Suprapubic skin (tissue), 4 donors: Measurements from ENCODE around the gene DCUN1D3. TPM values are rescaled to one million over a fixed set of nuclear protein-coding genes. Genes with fewer than 3 reads are reported as not detected.

Experiments
- DNase-seq, 2 donors: peaks; one replicate each; pipeline ENCODE4 v3.0.0-alpha.2; 2019; ENCODE audit warnings: low spot score in 2 of 2
- H3K27ac ChIP-seq: fragments of 200-600 bp; sonication (generic); one replicate; pipeline ENCODE4 v1.5.1; 2019
- H3K27me3 ChIP-seq: fragments of 200-600 bp; sonication (generic); one replicate; pipeline ENCODE4 v1.5.1; 2019
- H3K36me3 ChIP-seq: fragments of 200-600 bp; sonication (generic); one replicate; pipeline ENCODE4 v1.5.1; 2019
- H3K4me1 ChIP-seq: fragments of 200-600 bp; sonication (generic); one replicate; pipeline ENCODE4 v1.5.1; 2019
- H3K4me3 ChIP-seq: fragments of 200-600 bp; sonication (generic); one replicate; pipeline ENCODE4 v1.5.1; 2019; ENCODE audit warnings: mild to moderate bottlenecking
- H3K9me3 ChIP-seq: fragments of 200-600 bp; sonication (generic); one replicate; pipeline ENCODE4 v1.5.1; 2019
- CTCF ChIP-seq, 2 donors: fragments of 200-600 bp in 1 of 2; fragments of 450-650 bp in 1 of 2; sonication (generic) in 1 of 2; IDR thresholded peaks; one replicate each; pipeline ENCODE4 v1.5.1; 2016 to 2019; ENCODE audit warnings: antibody characterized with exemption in 2 of 2, mild to moderate bottlenecking in 1 of 2, moderate library complexity in 1 of 2
- EP300 ChIP-seq: sonication (generic); formaldehyde crosslinking; IDR thresholded peaks from one replicate; pipeline ENCODE4 v1.6.1; 2017; ENCODE audit warnings: antibody characterized with exemption
- POLR2A ChIP-seq, 2 donors: fragments of 450-650 bp; IDR thresholded peaks; one replicate each; pipeline ENCODE4 v1.6.1; 2017; ENCODE audit warnings: antibody characterized with exemption in 2 of 2, mild to moderate bottlenecking in 2 of 2, moderate library complexity in 2 of 2
- POLR2AphosphoS5 ChIP-seq, 3 donors: sonication (generic); formaldehyde crosslinking; IDR thresholded peaks; one replicate each; pipeline ENCODE4 v1.6.1; 2017; ENCODE audit warnings: antibody characterized with exemption in 3 of 3
- WGBS: methylation state at CpG from one replicate; pipeline ENCODE4 v1.1.5; 2018; 5-methylcytosine and 5-hydroxymethylcytosine counted together
- total RNA-seq, 4 donors: library from RNA; depleted of rRNA; stranded (reverse); fragments of >200 nt; gene quantifications; one replicate each; pipeline ENCODE4 v1.1.0, GENCODE V29; 2016

Gene DCUN1D3
- total RNA-seq, 4 donors from 2014 or later, result 16.6 to 31.8 (median 21.1) TPM

GRCh38 chr16:20839504-20839903 is 60.7 kb downstream of the DCUN1D3 start:
- no peak overlapping the region for H3K27ac ChIP-seq
- H3K4me1 ChIP-seq, result no peaks in the 10 kb centered on the region
- H3K4me3 ChIP-seq, result no peak overlapping the region
- TF ChIP-seq CTCF (IDR thresholded peaks at IDR 0.05) (no peak), POLR2AphosphoS5 (IDR thresholded peaks at IDR 0.05) (no peak), EP300 (no peak), POLR2A (IDR thresholded peaks at IDR 0.05) (no peak)
- no peaks in the 10 kb centered on the region for H3K9me3 ChIP-seq
- WGBS, result 83% methylated on average over 2 of the region's 2 CpGs
- no peak for DNase-seq
- no peaks in the 10 kb centered on the region for H3K27me3 ChIP-seq
- peaks cover 10% of the 10 kb centered on the region for H3K36me3 ChIP-seq

GRCh38 chr16:20838240-20838639 is 61.9 kb downstream of the DCUN1D3 start:
- TF ChIP-seq POLR2A (IDR thresholded peaks at IDR 0.05), result no peak
- TF ChIP-seq EP300, result no peak
- TF ChIP-seq CTCF (IDR thresholded peaks at IDR 0.05), result no peak
- no peak for TF ChIP-seq POLR2AphosphoS5 (IDR thresholded peaks at IDR 0.05)
- Histone ChIP-seq H3K4me3 (no peak overlapping the region), H3K36me3 (peaks cover 16% of the 10 kb centered on the region), H3K27me3 (no peaks in the 10 kb centered on the region), H3K27ac (no peak overlapping the region), H3K9me3 (no peaks in the 10 kb centered on the region), H3K4me1 (no peaks in the 10 kb centered on the region)
- DNase-seq, result no peak
- 84% methylated on average over 1 of the region's 1 CpG for WGBS

GRCh38 chr16:20833086-20833485 is 67.1 kb downstream of the DCUN1D3 start:
- Histone ChIP-seq H3K4me1 (no peaks in the 10 kb centered on the region), H3K9me3 (no peaks in the 10 kb centered on the region), H3K27ac (no peak overlapping the region), H3K4me3 (no peak overlapping the region), H3K27me3 (no peaks in the 10 kb centered on the region), H3K36me3 (peaks cover 16% of the 10 kb centered on the region)
- DNase-seq, result no peak
- TF ChIP-seq CTCF (IDR thresholded peaks at IDR 0.05), result no peak
- TF ChIP-seq POLR2A (IDR thresholded peaks at IDR 0.05), result no peak
- no peak for TF ChIP-seq POLR2AphosphoS5 (IDR thresholded peaks at IDR 0.05)
- TF ChIP-seq EP300, result no peak
- 89% methylated on average over 2 of the region's 2 CpGs for WGBS

GRCh38 chr16:20830372-20830771 is 69.8 kb downstream of the DCUN1D3 start:
- Histone ChIP-seq H3K36me3 (peaks cover 6% of the 10 kb centered on the region), H3K27ac (no peak overlapping the region), H3K27me3 (no peaks in the 10 kb centered on the region), H3K9me3 (no peaks in the 10 kb centered on the region), H3K4me1 (no peaks in the 10 kb centered on the region), H3K4me3 (no peak overlapping the region)
- WGBS, result 52% methylated on average over 1 of the region's 1 CpG
- no peak for DNase-seq
- TF ChIP-seq POLR2A (IDR thresholded peaks at IDR 0.05) (no peak), EP300 (no peak), POLR2AphosphoS5 (IDR thresholded peaks at IDR 0.05) (no peak), CTCF (IDR thresholded peaks at IDR 0.05) (no peak)

- TF ChIP-seq EP300, result no peak
- no peak for TF ChIP-seq CTCF (IDR thresholded peaks at IDR 0.05)
- no peak for TF ChIP-seq POLR2A (IDR thresholded peaks at IDR 0.05)
- Histone ChIP-seq H3K36me3 (peaks cover 6% of the 10 kb centered on the region), H3K9me3 (no peaks in the 10 kb centered on the region), H3K4me1 (no peaks in the 10 kb centered on the region), H3K27me3 (no peaks in the 10 kb centered on the region), H3K27ac (no peak overlapping the region), H3K4me3 (no peak overlapping the region)
- 100% methylated on average over 1 of the region's 1 CpG for WGBS
- no peak for DNase-seq
Measured at GRCh38 chr16:20829536-20829935, 70.6 kb downstream of the DCUN1D3 start.
